Measurements from ENCODE around the gene TMEM165. TPM values are rescaled to one million over a fixed set of nuclear protein-coding genes. Genes with fewer than 3 reads are reported as not detected.
A peak's percentile ranks its signal among the peaks of the same experiment; 100 is the strongest.

The TMEM165 gene
- total RNA-seq, 8 experiments from 2014 or later: 25.9 to 102 (median 45.9) TPM

DNA sequence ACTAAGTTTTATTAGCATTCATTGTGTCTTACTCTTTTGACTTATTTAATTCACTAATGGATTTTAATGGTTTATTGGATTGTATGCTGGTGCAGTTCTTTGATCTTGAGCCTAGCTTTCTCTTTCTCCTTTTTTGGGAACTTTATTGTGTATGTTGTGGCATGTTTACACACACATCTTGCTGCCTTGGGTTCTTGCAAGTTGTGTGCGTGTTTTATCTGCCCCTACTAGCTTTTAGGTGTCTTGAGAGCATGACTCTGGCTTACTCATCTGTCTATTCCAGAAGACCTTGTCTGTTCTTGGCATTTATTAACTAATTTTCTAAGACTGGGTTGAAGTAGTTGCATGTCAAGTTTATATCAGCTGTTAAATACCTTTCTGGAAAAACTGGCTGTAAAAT is 2.7 kb downstream of the TMEM165 start:
- Histone ChIP-seq H3K4me1 (replicated peaks in 1 of 2) (peaks cover 3 to 23% of the 10 kb centered on the region in 2 donors), H3K27ac (no peak overlapping the region), H3K4me3 (peak overlapping the region; percentile 54 to 94 (median 73))
- in situ Hi-C loops (cut with MboI; ENCODE audit: low pct_unique_long_range_greater_than_20kb in 2 of 9, low sequenced_read_pairs in 9 of 9, unreplicated experiment in 9 of 9): no loop called here
- 0 to 83% (median 31%) methylated on average over 1 of the region's 1 CpG; no CpG with 5 or more reads in 6 of the 10 experiments for WGBS, 10 experiments
- ATAC-seq (replicated peaks in 6 of 8): no peak

DNA sequence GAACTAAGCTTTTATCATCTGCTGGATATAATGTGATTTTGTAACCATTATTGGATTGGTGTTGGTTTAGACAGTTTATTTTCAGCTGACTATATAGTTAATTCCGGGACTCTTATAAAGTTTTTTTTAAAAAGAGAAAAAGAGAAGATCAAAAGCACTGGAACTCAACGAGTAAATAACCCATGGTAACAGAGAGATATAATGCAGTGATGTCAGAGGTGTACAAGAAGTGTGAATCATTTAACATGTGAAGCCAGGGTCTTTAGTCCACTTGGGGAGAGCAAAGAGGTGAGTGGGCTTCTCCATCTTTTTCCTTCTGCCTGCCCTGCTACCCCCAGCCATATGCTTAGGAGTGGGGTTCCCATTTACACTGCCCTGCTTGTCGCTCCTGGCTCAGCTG is 3.2 kb downstream of the TMEM165 start:
- Histone ChIP-seq H3K4me1 (replicated peaks in 1 of 2) (peaks cover 3 to 23% of the 10 kb centered on the region in 2 donors), H3K4me3 (peak overlapping the region; percentile 54 to 94 (median 73)), H3K27ac (no peak overlapping the region)
- WGBS, 10 experiments: 17 to 83% (median 45%) methylated on average over 2 to 3 of the region's 3 CpGs; no CpG with 5 or more reads in 1 of the 10 experiments
- no peak for ATAC-seq (replicated peaks in 6 of 8)
- in situ Hi-C loops (cut with MboI; ENCODE audit: low pct_unique_long_range_greater_than_20kb in 2 of 9, low sequenced_read_pairs in 9 of 9, unreplicated experiment in 9 of 9): no loop called here

DNA sequence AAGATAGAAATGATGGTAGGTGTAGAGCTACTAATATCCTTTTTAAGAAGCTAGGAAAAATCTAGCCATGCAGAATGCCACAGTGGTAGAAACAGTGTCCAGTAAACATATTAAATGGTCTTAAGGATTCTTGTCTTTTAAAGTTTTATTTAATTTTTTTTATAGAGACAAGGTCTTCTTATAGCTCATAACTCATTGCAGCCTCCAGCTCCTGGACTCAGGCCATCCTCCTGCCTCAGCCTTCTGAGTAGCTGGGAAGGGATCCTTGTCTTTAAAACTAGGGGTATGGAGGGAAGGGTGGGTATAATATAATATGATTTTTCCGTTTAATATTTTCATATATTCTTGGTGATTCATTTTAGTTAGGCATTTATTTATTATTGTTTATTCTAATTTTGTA is 3.8 kb downstream of the TMEM165 start:
- Histone ChIP-seq H3K4me3 (no peak overlapping the region), H3K27ac (no peak overlapping the region), H3K4me1 (replicated peaks in 1 of 2) (peaks cover 3 to 23% of the 10 kb centered on the region in 2 donors)
- ATAC-seq (replicated peaks in 6 of 8): no peak
- in situ Hi-C loops (cut with MboI; ENCODE audit: low pct_unique_long_range_greater_than_20kb in 2 of 9, low sequenced_read_pairs in 9 of 9, unreplicated experiment in 9 of 9): no loop called here
- 22 to 100% (median 83%) methylated on average over 1 of the region's 1 CpG; no CpG with 5 or more reads in 1 of the 10 experiments for WGBS, 10 experiments

DNA sequence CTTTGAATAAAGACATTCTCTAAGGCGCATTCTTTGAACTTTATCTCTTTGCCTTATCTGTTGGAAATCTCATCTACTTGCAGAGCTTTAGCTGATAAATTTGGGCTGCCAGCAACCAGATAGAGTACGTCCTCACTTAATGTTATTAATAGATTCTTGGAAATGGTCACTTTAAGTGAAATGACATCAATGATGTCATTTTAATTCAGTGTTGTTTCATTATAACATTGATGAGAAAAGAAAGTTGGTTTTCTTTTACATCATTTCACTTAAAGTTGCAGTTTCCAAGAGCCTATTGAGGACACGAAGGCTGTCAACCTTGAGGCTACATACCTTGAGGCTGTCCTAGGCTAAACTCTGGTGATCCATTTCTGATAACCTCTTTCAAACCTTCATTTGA is 9.3 kb downstream of the TMEM165 start:
- Histone ChIP-seq H3K4me1 (replicated peaks in 1 of 2) (no peaks in the 10 kb centered on the region), H3K27ac (no peak overlapping the region), H3K4me3 (no peak overlapping the region)
- 93 to 100% (median 99%) methylated on average over 1 to 3 of the region's 3 CpGs for WGBS, 10 experiments
- in situ Hi-C loops (cut with MboI; ENCODE audit: low pct_unique_long_range_greater_than_20kb in 2 of 9, low sequenced_read_pairs in 9 of 9, unreplicated experiment in 9 of 9): no loop called here
- no peak for ATAC-seq (replicated peaks in 6 of 8)

DNA sequence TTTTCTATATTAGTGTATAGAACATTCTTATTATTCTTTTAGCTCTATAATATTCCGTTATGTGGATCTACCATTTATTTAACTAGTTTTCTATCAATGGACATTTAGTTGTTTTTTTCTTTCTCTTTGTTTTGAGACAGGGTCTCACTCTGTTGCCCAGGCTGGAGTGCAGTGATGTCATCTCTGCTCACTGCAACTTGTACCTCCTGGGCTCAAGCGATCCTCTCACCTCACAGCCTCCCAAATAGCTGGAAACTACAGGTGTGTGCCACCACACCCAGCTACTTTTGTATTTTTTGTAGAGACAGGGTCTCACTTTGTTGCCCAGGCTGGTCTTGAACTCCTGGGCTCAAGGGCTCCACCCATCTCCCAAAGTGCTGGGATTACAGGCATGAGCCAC is 10.8 kb downstream of the TMEM165 start:
- no peak overlapping the region for H3K4me3 ChIP-seq
- in situ Hi-C loops (cut with MboI; ENCODE audit: low pct_unique_long_range_greater_than_20kb in 2 of 9, low sequenced_read_pairs in 9 of 9, unreplicated experiment in 9 of 9): no loop called here
- no peak overlapping the region for H3K27ac ChIP-seq
- WGBS, 10 experiments: 86 to 100% (median 100%) methylated on average over 1 to 2 of the region's 2 CpGs; no CpG with 5 or more reads in 1 of the 10 experiments
- H3K4me1 ChIP-seq (replicated peaks in 1 of 2): no peaks in the 10 kb centered on the region
- no peak for ATAC-seq (replicated peaks in 6 of 8)

DNA sequence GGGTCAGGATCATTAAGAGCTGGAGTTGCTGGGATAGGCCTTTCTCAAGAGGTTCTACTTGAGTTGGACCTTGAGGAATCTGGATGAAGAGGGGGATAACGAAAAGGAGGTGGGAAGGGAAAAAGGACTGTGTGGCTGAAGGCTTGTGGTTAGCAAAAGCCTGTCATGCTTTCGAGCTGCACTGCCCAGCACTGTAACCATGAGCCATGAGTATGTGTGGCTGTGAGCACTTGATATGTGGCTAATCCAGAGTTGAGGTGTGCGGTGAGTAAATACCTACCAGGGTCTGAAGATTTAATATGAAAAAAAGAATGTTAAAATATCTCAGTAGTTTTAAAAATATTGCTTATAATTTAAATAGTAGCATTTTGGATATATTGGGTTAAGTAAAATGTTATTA is 11.4 kb downstream of the TMEM165 start:
- Histone ChIP-seq H3K27ac (no peak overlapping the region), H3K4me1 (replicated peaks in 1 of 2) (no peaks in the 10 kb centered on the region), H3K4me3 (no peak overlapping the region)
- no peak for ATAC-seq (replicated peaks in 6 of 8)
- WGBS, 10 experiments: 77 to 100% (median 100%) methylated on average over 1 to 3 of the region's 3 CpGs; no CpG with 5 or more reads in 1 of the 10 experiments
- in situ Hi-C loops (cut with MboI; ENCODE audit: low pct_unique_long_range_greater_than_20kb in 2 of 9, low sequenced_read_pairs in 9 of 9, unreplicated experiment in 9 of 9): no loop called here

DNA sequence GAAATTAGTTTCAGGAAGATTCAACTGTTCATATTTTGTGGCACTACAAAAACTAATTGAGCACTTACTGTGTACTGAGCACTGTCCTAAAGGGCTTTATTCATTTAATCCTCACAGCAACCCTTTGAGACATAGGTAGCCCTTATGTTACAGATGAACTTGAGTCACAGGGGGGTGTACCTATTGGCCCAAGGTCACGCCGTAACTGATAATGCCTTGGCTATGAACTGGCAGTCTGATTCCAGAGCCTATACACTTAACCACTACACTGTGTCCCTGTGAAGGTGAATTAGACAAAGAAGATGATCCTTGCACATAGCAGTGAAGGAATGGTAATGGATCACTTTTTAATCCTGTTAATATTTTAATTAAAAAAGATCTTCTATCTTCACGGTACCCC is 12.0 kb downstream of the TMEM165 start:
- WGBS, 10 experiments: 67 to 100% (median 81%) methylated on average over 1 to 3 of the region's 3 CpGs; no CpG with 5 or more reads in 1 of the 10 experiments
- H3K4me3 ChIP-seq: no peak overlapping the region
- H3K4me1 ChIP-seq (replicated peaks in 1 of 2): no peaks in the 10 kb centered on the region
- H3K27ac ChIP-seq: no peak overlapping the region
- in situ Hi-C loops (cut with MboI; ENCODE audit: low pct_unique_long_range_greater_than_20kb in 2 of 9, low sequenced_read_pairs in 9 of 9, unreplicated experiment in 9 of 9): no loop called here
- ATAC-seq (replicated peaks in 6 of 8): peak in 1 of 8 experiments; percentile 28

DNA sequence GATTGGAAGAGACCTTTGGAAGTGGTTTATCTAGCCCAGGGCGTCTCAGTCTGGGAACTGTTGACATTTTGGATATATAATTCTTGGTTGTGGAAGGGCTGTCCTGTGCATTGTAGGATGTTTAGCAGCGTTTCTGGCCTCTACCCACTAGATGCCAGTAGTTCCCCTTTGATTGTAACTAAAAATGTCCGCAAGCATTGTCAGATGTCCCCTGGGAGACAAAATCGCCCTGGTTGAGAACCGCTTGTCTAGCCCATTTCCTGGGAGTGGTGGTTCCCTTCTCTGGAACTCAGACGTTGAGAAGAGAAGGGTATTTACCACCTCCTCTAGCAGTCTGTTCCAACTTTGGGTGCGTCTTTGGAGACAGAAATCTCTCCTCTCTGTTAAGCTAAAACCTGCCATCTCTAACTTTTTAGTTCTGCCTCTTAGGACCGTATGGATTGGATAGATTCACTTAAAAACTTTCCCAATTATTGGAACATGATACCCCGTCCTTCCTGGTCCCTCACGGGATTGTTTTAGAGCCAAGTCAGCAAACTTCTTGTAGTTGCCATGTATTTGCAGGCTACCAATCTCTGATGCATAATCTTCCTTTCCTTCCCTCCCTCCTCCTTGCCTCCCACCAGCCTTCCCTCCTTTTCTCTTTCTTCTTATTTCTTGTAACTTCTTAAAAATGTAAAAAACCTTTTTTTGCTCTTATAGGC is 13.9 kb downstream of the TMEM165 start:
- in situ Hi-C loops (cut with MboI; ENCODE audit: low pct_unique_long_range_greater_than_20kb in 2 of 9, low sequenced_read_pairs in 9 of 9, unreplicated experiment in 9 of 9): no loop called here
- Histone ChIP-seq H3K27ac (no peak overlapping the region), H3K4me1 (replicated peaks in 1 of 2) (no peaks in the 10 kb centered on the region), H3K4me3 (no peak overlapping the region)
- WGBS, 10 experiments: 23 to 100% (median 69%) methylated on average over 2 to 9 of the region's 10 CpGs; no CpG with 5 or more reads in 2 of the 10 experiments
- ATAC-seq (replicated peaks in 6 of 8): peak in 5 of 8 experiments; percentile 21 to 74 (median 42)

DNA sequence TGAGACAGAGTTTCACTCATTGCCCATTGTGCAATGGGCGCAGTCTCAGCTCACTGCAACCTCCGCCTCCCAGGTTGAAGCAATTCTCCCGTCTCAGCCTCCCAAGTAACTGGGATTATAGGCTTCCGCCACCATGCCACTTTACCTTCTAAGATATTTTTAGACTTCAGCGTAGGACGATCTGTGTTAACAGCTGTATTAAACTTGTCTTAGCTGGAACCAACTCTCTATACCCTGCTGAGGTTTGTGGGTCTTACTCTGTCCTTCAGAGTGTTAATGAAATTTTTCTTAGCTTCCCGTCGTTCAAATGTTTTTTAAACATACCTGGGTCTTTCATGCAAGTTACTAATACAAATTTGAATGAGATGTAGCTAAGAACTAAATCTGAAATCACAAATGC is 14.7 kb downstream of the TMEM165 start:
- no peaks in the 10 kb centered on the region for H3K4me1 ChIP-seq (replicated peaks in 1 of 2)
- in situ Hi-C loops (cut with MboI; ENCODE audit: low pct_unique_long_range_greater_than_20kb in 2 of 9, low sequenced_read_pairs in 9 of 9, unreplicated experiment in 9 of 9): no loop called here
- H3K4me3 ChIP-seq: no peak overlapping the region
- 86 to 100% (median 94%) methylated on average over 1 to 8 of the region's 8 CpGs for WGBS, 10 experiments
- H3K27ac ChIP-seq: no peak overlapping the region
- ATAC-seq (replicated peaks in 6 of 8): no peak

DNA sequence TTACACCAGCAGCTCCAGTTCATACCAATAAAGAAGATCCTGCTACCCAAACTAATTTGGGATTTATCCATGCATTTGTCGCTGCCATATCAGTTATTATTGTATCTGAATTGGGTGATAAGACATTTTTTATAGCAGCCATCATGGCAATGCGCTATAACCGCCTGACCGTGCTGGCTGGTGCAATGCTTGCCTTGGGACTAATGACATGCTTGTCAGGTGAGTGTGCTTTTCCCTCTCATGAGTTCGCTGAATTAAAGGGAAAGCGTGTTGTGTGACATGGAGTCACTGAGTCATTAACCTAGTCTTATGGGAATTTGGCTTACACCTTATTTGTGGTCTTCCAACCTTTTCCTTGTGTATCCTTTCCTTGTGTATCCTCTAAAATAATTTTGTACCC is 15.9 kb downstream of the TMEM165 start:
- Histone ChIP-seq H3K4me1 (replicated peaks in 1 of 2) (no peaks in the 10 kb centered on the region), H3K27ac (no peak overlapping the region), H3K4me3 (no peak overlapping the region)
- in situ Hi-C loops (cut with MboI; ENCODE audit: low pct_unique_long_range_greater_than_20kb in 2 of 9, low sequenced_read_pairs in 9 of 9, unreplicated experiment in 9 of 9): no loop called here
- ATAC-seq (replicated peaks in 6 of 8): no peak
- WGBS, 10 experiments: 80 to 100% (median 96%) methylated on average over 2 to 6 of the region's 6 CpGs; no CpG with 5 or more reads in 1 of the 10 experiments

DNA sequence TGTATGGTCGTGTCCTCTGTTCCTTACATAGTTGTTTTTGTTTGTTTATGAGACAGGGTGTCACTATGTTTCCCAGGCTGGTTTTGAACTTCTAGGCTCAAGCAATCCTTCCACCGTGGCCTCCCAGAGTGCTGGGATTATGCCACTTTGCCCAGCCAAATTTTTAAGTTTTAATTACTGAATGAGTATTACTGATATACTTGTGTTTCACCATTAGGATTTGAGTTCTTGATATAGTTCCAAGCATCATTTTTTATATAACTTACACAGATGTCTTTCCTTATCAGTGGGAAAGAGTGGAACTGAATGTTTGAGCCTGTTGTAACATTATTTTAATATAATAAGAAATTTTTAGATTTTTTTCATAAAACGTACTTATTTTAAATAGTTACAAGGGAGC is 20.4 kb downstream of the TMEM165 start:
- in situ Hi-C loops (cut with MboI; ENCODE audit: low pct_unique_long_range_greater_than_20kb in 2 of 9, low sequenced_read_pairs in 9 of 9, unreplicated experiment in 9 of 9): no loop called here
- no peak for ATAC-seq (replicated peaks in 6 of 8)

DNA sequence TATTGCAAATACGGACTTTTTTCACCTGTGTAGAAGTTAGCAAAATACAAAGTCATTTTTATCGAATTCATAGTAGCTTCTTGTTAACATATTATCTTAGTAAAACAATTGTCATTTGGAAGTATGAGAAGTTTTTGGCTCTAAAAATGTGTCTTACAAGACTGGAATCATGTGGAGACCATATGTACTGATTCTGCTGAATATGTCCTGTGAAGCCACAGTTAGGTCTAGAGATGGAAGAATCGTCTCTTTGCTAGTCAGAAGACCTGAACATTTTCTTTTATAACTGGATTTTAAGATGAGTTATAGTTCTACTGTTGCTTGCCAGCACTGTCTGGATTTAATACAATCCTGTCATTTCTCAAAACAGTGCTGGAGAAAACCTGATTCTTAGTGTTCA is 29.0 kb downstream of the TMEM165 start:
- in situ Hi-C loops (cut with MboI; ENCODE audit: low pct_unique_long_range_greater_than_20kb in 2 of 9, low sequenced_read_pairs in 9 of 9, unreplicated experiment in 9 of 9): loop anchor here in 1 of 9 experiments (25.0 kb wide), 1 partner anchor 313 kb away; no protein-coding TSS in a partner anchor
- 0 to 100% (median 86%) methylated on average over 1 to 3 of the region's 3 CpGs; no CpG with 5 or more reads in 1 of the 10 experiments for WGBS, 10 experiments
- Histone ChIP-seq H3K27ac (no peak overlapping the region), H3K4me3 (no peak overlapping the region), H3K4me1 (replicated peaks in 1 of 2) (no peaks in the 10 kb centered on the region)
- ATAC-seq (replicated peaks in 6 of 8): no peak

More for the DNA sequence above, 20.4 kb downstream of the TMEM165 start:
- Histone ChIP-seq H3K27ac (no peak overlapping the region), H3K4me3 (no peak overlapping the region), H3K4me1 (replicated peaks in 1 of 2) (no peaks in the 10 kb centered on the region)
- WGBS, 10 experiments: 67 to 100% (median 88%) methylated on average over 1 to 3 of the region's 3 CpGs; no CpG with 5 or more reads in 1 of the 10 experiments

DNA sequence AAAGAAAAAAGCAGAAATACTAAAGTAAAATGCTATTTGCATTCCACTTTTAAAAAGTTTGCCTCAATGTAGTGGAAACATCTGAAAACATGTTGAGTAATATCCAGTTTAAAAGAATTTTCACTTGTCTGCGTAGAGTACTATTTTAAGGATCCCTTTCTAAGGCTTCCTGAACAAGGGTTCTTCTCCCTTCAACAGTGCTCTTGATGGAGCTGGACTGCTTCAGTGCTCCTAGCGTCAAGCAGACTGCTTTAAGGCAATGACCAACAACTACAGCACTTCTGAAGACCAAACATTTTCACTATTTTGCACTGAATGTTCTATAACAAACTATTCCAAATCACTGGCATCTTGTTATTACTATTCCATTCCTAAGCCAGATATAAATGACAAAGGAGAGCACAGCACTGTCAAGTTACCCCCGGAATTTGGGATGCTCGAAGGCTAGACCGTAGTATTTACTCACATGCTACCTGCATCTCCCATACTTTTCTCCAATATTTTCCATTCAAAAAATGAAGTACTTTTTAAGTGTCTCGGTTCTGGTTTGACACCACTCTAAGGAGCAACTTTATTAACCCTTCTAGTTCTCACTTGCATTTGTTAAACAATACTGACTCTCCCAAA is 36.1 kb downstream of the TMEM165 start:
- in situ Hi-C loops (cut with MboI; ENCODE audit: low pct_unique_long_range_greater_than_20kb in 2 of 9, low sequenced_read_pairs in 9 of 9, unreplicated experiment in 9 of 9): loop anchor here in 1 of 9 experiments (25.0 kb wide), 1 partner anchor 305 kb away; no protein-coding TSS in a partner anchor
- H3K27ac ChIP-seq: no peak overlapping the region
- no peaks in the 10 kb centered on the region for H3K4me1 ChIP-seq (replicated peaks in 1 of 2)
- H3K4me3 ChIP-seq: no peak overlapping the region
- ATAC-seq (replicated peaks in 6 of 8): no peak
- WGBS, 10 experiments: 40 to 81% (median 72%) methylated on average over 1 to 6 of the region's 6 CpGs
